Activated CD4-positive, alpha-beta T cell treated with anti-CD3 and anti-CD28 coated beads, Interleukin-2, Interleukin-6, amounts not matched to agents 100 ng/mL and 50 ng/mL, durations not matched to agents 16 hours and 8 hours (primary cell): ENCODE measurements around the gene CCNC.
A peak's percentile ranks its signal among the peaks of the same experiment; 100 is the strongest.

Source experiments
- DNase-seq: peaks from one replicate; pipeline ENCODE4 v3.0.0-alpha.2; 2020

The CCNC gene

GRCh38 chr6:99543968-99544367 lies 24.5 kb downstream of the CCNC start:
- DNase-seq: no peak

GRCh38 chr6:99530627-99531026 lies 37.8 kb downstream of the CCNC start:
- no peak for DNase-seq

DNA sequence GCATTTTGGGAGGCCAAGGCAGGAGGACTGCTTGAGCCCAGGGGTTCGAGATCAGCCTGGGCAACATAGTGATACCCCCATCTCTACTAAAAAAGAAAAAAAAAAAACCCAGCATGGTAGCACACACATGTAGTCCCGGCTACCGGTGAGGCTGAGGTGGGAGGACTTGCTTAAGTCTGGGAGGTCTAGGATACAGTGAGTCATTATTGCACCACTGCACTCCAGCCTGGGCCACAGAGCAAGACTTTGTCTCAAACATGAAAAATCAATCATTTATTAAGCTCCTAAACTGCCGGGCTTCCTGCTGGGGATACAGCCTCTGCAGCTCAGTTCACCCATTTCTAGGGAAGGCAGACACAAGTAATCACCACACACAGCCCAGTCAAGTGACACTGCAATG lies 45.9 kb downstream of the CCNC start:
- no peak for DNase-seq

GRCh38 chr6:99521633-99522151 lies 46.8 kb downstream of the CCNC start:
- DNase-seq: no peak

DNA sequence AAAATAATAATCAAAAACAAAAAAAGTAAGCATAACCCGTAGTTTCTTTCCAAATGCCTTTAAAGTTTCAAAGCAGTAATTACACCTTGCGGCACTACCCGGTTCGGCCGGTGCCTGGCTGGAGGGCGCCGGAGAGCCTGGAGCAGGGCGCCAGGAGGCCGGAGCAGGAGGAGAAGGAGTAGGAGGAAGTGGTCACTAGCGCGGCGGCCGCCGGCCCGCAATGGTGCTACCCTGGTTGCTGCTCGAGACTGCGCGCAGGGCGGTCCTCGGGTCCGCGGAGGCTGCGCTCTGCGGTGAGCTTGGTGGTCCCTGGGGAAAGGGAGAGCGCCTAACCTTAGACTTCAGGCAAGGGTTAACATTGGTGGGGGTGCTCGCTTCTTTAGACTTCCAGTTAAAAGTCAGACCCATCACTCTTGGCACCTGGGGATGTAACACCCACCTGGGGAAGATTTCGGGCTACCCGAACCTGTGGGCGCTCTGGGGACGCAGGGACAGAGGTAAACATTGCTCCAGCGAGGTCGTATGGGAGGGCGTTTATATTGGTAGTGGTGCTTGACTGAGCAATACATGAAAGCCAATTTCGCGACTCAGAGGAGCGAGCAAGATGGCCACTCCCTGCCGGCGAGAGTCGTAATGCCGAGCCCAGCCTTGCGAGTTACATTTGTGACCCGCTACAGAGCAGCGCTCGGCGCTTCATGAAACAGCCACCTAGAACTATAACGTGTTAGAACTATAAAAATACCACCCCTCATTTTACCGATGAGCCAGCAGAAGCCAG lies 47.4 kb downstream of the CCNC start:
- peak; percentile 90 for DNase-seq

GRCh38 chr6:99519446-99519845 lies 49.0 kb downstream of the CCNC start:
- no peak for DNase-seq

GRCh38 chr6:99514089-99514488 lies 54.4 kb downstream of the CCNC start:
- DNase-seq: no peak

- DNase-seq: no peak
Observed at GRCh38 chr6:99512033-99512432, 56.4 kb downstream of the CCNC start.

GRCh38 chr6:99507648-99508047 lies 60.8 kb downstream of the CCNC start:
- no peak for DNase-seq

DNA sequence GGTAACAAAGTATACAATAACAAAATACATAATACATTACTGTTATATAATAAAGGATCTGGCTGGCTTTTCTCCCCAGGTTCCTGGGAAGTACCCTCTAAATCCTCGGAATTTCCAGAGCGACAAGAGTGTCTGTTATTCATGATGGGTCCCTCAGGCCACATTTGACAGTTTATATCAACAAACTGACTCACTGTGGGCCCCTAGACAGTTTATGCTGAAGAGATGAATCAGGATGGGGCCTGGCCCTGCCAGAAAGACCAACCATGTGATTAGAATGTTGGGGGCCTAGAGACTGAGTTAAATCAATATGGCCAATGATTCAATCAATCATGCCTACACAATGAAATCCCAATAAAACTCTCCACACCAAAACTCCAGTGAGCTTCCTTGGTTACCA lies 66.7 kb downstream of the CCNC start:
- DNase-seq: no peak

DNA sequence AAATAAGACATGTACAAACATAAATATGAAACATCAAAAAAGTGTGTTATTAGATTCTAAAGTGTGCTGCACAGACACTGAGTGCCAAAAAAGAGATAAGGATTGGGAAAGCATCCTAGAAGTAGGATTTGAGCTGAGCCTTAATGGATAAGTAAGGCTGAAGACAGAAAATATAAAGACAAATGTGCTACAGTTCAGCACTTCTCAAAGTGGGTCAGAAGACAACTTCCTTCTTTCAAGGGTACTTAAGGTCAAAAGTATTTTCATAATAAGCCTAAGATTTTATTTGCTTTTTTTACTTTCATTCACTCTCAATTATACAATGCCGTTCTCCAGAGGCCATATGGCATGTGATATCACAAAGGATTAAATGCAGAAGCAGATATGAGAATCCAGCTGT lies 70.0 kb downstream of the CCNC start:
- DNase-seq: no peak

DNA sequence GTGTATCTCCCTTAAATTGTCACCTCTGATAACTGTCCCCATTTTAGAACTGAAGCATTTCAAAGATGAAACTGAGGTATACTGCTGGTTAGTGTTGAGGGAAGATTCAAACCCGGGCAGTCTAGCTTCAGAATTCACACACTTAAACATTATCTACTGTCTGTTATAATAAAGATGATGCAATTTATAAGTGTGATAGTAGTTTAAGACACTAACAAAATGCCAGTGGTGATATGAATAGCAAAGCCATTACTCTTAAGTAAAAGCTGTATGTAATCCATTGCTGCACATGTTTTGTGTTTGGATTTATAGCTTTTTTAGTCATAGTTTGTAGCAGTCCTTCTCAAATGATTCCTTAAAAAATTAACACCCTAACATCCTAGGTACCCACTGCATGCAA lies 73.0 kb downstream of the CCNC start:
- no peak for DNase-seq
